ENCODE results near the gene DNAH5.
"Not testable (repeated sequence)": the region's sequence is repeated elsewhere in the genome, so short reads cannot be mapped to it uniquely, and the experiment has no call there.

The DNAH5 gene

GRCh38 chr5:13821366-13821765, 123.1 kb downstream of the DNAH5 start:
- Histone ChIP-seq H3K4me1 (ENCODE audit: control insufficient read depth, insufficient read depth, low read length) (no peaks in the 10 kb centered on the region), H3K27me3 (replicated peaks; ENCODE audit: control insufficient read depth, insufficient read depth, low read length) (no peaks in the 10 kb centered on the region), H3K9me3 (ENCODE audit: control insufficient read depth, low read length) (no peaks in the 10 kb centered on the region), H3K9ac (ENCODE audit: low read length) (no peak overlapping the region), H3K36me3 (ENCODE audit: control insufficient read depth, insufficient read depth, low read length, severe bottlenecking) (no peaks in the 10 kb centered on the region), H3K4me3 (ENCODE audit: low read length) (no peak overlapping the region)
- no peak for DNase-seq (ENCODE audit: low read depth)

- Histone ChIP-seq H3K9ac (ENCODE audit: low read length) (no peak overlapping the region), H3K27me3 (replicated peaks; ENCODE audit: control insufficient read depth, insufficient read depth, low read length) (no peaks in the 10 kb centered on the region), H3K36me3 (ENCODE audit: control insufficient read depth, insufficient read depth, low read length, severe bottlenecking) (no peaks in the 10 kb centered on the region), H3K4me3 (ENCODE audit: low read length) (no peak overlapping the region), H3K9me3 (ENCODE audit: control insufficient read depth, low read length) (no peaks in the 10 kb centered on the region), H3K4me1 (ENCODE audit: control insufficient read depth, insufficient read depth, low read length) (no peaks in the 10 kb centered on the region)
- DNase-seq (ENCODE audit: low read depth), result no peak
Measured at GRCh38 chr5:13816126-13816525, 128.4 kb downstream of the DNAH5 start.

GRCh38 chr5:13814301-13814700, 130.2 kb downstream of the DNAH5 start:
- no peaks in the 10 kb centered on the region for H3K4me1 ChIP-seq (ENCODE audit: control insufficient read depth, insufficient read depth, low read length)
- H3K9me3 ChIP-seq (ENCODE audit: control insufficient read depth, low read length), result no peaks in the 10 kb centered on the region
- no peak overlapping the region for H3K9ac ChIP-seq (ENCODE audit: low read length)
- H3K27me3 ChIP-seq (replicated peaks; ENCODE audit: control insufficient read depth, insufficient read depth, low read length), result no peaks in the 10 kb centered on the region
- DNase-seq (ENCODE audit: low read depth), result no peak
- no peaks in the 10 kb centered on the region for H3K36me3 ChIP-seq (ENCODE audit: control insufficient read depth, insufficient read depth, low read length, severe bottlenecking)
- no peak overlapping the region for H3K4me3 ChIP-seq (ENCODE audit: low read length)

- H3K9ac ChIP-seq (ENCODE audit: low read length), result no peak overlapping the region
- DNase-seq (ENCODE audit: low read depth), result no peak
Measured at GRCh38 chr5:13809921-13810320, 134.6 kb downstream of the DNAH5 start.

GRCh38 chr5:13804336-13804735, 140.2 kb downstream of the DNAH5 start:
- no peaks in the 10 kb centered on the region for H3K36me3 ChIP-seq (ENCODE audit: control insufficient read depth, insufficient read depth, low read length, severe bottlenecking)
- H3K27me3 ChIP-seq (replicated peaks; ENCODE audit: control insufficient read depth, insufficient read depth, low read length), result no peaks in the 10 kb centered on the region
- H3K9ac ChIP-seq (ENCODE audit: low read length), result no peak overlapping the region
- DNase-seq (ENCODE audit: low read depth), result no peak
- no peak overlapping the region for H3K4me3 ChIP-seq (ENCODE audit: low read length)
- H3K9me3 ChIP-seq (ENCODE audit: control insufficient read depth, low read length), result no peaks in the 10 kb centered on the region
- H3K4me1 ChIP-seq (ENCODE audit: control insufficient read depth, insufficient read depth, low read length), result no peaks in the 10 kb centered on the region

More at GRCh38 chr5:13809921-13810320, 134.6 kb downstream of the DNAH5 start:
- no peaks in the 10 kb centered on the region for H3K9me3 ChIP-seq (ENCODE audit: control insufficient read depth, low read length)
- no peaks in the 10 kb centered on the region for H3K27me3 ChIP-seq (replicated peaks; ENCODE audit: control insufficient read depth, insufficient read depth, low read length)
- no peaks in the 10 kb centered on the region for H3K36me3 ChIP-seq (ENCODE audit: control insufficient read depth, insufficient read depth, low read length, severe bottlenecking)
- no peaks in the 10 kb centered on the region for H3K4me1 ChIP-seq (ENCODE audit: control insufficient read depth, insufficient read depth, low read length)
- no peak overlapping the region for H3K4me3 ChIP-seq (ENCODE audit: low read length)

GRCh38 chr5:13798569-13798968, 145.9 kb downstream of the DNAH5 start:
- not testable (repeated sequence) for H3K9ac ChIP-seq (ENCODE audit: low read length); H3K27me3 ChIP-seq (replicated peaks; ENCODE audit: control insufficient read depth, insufficient read depth, low read length); H3K4me3 ChIP-seq (ENCODE audit: low read length); H3K9me3 ChIP-seq (ENCODE audit: control insufficient read depth, low read length); DNase-seq (ENCODE audit: low read depth); H3K4me1 ChIP-seq (ENCODE audit: control insufficient read depth, insufficient read depth, low read length); H3K36me3 ChIP-seq (ENCODE audit: control insufficient read depth, insufficient read depth, low read length, severe bottlenecking)

- no peak for DNase-seq (ENCODE audit: low read depth)
- Histone ChIP-seq H3K36me3 (ENCODE audit: control insufficient read depth, insufficient read depth, low read length, severe bottlenecking) (no peaks in the 10 kb centered on the region), H3K4me1 (ENCODE audit: control insufficient read depth, insufficient read depth, low read length) (peaks cover 8% of the 10 kb centered on the region), H3K9me3 (ENCODE audit: control insufficient read depth, low read length) (peaks cover 3% of the 10 kb centered on the region), H3K9ac (ENCODE audit: low read length) (no peak overlapping the region), H3K4me3 (ENCODE audit: low read length) (no peak overlapping the region), H3K27me3 (replicated peaks; ENCODE audit: control insufficient read depth, insufficient read depth, low read length) (no peaks in the 10 kb centered on the region)
Measured at GRCh38 chr5:13785781-13786415, 158.6 kb downstream of the DNAH5 start.

- Histone ChIP-seq H3K4me1 (ENCODE audit: control insufficient read depth, insufficient read depth, low read length) (peaks cover 8% of the 10 kb centered on the region), H3K27me3 (replicated peaks; ENCODE audit: control insufficient read depth, insufficient read depth, low read length) (no peaks in the 10 kb centered on the region), H3K4me3 (ENCODE audit: low read length) (no peak overlapping the region), H3K9me3 (ENCODE audit: control insufficient read depth, low read length) (no peaks in the 10 kb centered on the region), H3K36me3 (ENCODE audit: control insufficient read depth, insufficient read depth, low read length, severe bottlenecking) (no peaks in the 10 kb centered on the region), H3K9ac (ENCODE audit: low read length) (peak overlapping the region; percentile 4)
- DNase-seq (ENCODE audit: low read depth), result no peak
Measured at GRCh38 chr5:13783726-13784125, 160.8 kb downstream of the DNAH5 start.

GRCh38 chr5:13780081-13780480, 164.4 kb downstream of the DNAH5 start:
- no peaks in the 10 kb centered on the region for H3K27me3 ChIP-seq (replicated peaks; ENCODE audit: control insufficient read depth, insufficient read depth, low read length)
- no peak overlapping the region for H3K4me3 ChIP-seq (ENCODE audit: low read length)
- no peak for DNase-seq (ENCODE audit: low read depth)
- H3K4me1 ChIP-seq (ENCODE audit: control insufficient read depth, insufficient read depth, low read length), result peaks cover 8% of the 10 kb centered on the region
- H3K36me3 ChIP-seq (ENCODE audit: control insufficient read depth, insufficient read depth, low read length, severe bottlenecking), result no peaks in the 10 kb centered on the region
- no peaks in the 10 kb centered on the region for H3K9me3 ChIP-seq (ENCODE audit: control insufficient read depth, low read length)
- H3K9ac ChIP-seq (ENCODE audit: low read length), result no peak overlapping the region

- no peak overlapping the region for H3K9ac ChIP-seq (ENCODE audit: low read length)
- no peaks in the 10 kb centered on the region for H3K27me3 ChIP-seq (replicated peaks; ENCODE audit: control insufficient read depth, insufficient read depth, low read length)
- no peak overlapping the region for H3K4me3 ChIP-seq (ENCODE audit: low read length)
- no peak for DNase-seq (ENCODE audit: low read depth)
- no peaks in the 10 kb centered on the region for H3K36me3 ChIP-seq (ENCODE audit: control insufficient read depth, insufficient read depth, low read length, severe bottlenecking)
- H3K4me1 ChIP-seq (ENCODE audit: control insufficient read depth, insufficient read depth, low read length), result no peaks in the 10 kb centered on the region
- no peaks in the 10 kb centered on the region for H3K9me3 ChIP-seq (ENCODE audit: control insufficient read depth, low read length)
Measured at GRCh38 chr5:13773649-13774048, 170.8 kb downstream of the DNAH5 start.

GRCh38 chr5:13771011-13771571, 173.4 kb downstream of the DNAH5 start:
- H3K36me3 ChIP-seq (ENCODE audit: control insufficient read depth, insufficient read depth, low read length, severe bottlenecking), result no peaks in the 10 kb centered on the region

GRCh38 chr5:13766236-13766635, 178.3 kb downstream of the DNAH5 start:
- Histone ChIP-seq H3K36me3 (ENCODE audit: control insufficient read depth, insufficient read depth, low read length, severe bottlenecking) (no peaks in the 10 kb centered on the region), H3K4me3 (ENCODE audit: low read length) (no peak overlapping the region), H3K27me3 (replicated peaks; ENCODE audit: control insufficient read depth, insufficient read depth, low read length) (no peaks in the 10 kb centered on the region), H3K4me1 (ENCODE audit: control insufficient read depth, insufficient read depth, low read length) (no peaks in the 10 kb centered on the region), H3K9ac (ENCODE audit: low read length) (no peak overlapping the region), H3K9me3 (ENCODE audit: control insufficient read depth, low read length) (no peaks in the 10 kb centered on the region)
- DNase-seq (ENCODE audit: low read depth), result no peak

More at GRCh38 chr5:13771011-13771571, 173.4 kb downstream of the DNAH5 start:
- H3K4me1 ChIP-seq (ENCODE audit: control insufficient read depth, insufficient read depth, low read length), result no peaks in the 10 kb centered on the region
- no peak for DNase-seq (ENCODE audit: low read depth)
- H3K9me3 ChIP-seq (ENCODE audit: control insufficient read depth, low read length), result no peaks in the 10 kb centered on the region
- H3K4me3 ChIP-seq (ENCODE audit: low read length), result no peak overlapping the region
- no peak overlapping the region for H3K9ac ChIP-seq (ENCODE audit: low read length)
- no peaks in the 10 kb centered on the region for H3K27me3 ChIP-seq (replicated peaks; ENCODE audit: control insufficient read depth, insufficient read depth, low read length)
